GM06990 (cell line): ENCODE results near the gene NDUFB8.
A peak's percentile ranks its signal among the peaks of the same experiment; 100 is the strongest.

Experiments used
- DNase-seq: peaks from one replicate; pipeline ENCODE4 v3.0.0-alpha.2; 2011; ENCODE audit not compliant: insufficient read length; ENCODE audit errors: extremely low read depth
- H3K27me3 ChIP-seq: replicated peaks from 2 replicates; pipeline ENCODE4 v1.6.0; 2011; ENCODE audit warnings: low read length; ENCODE audit not compliant: control insufficient read depth, insufficient read depth
- H3K36me3 ChIP-seq: 2 replicates; pipeline ENCODE4 v1.5.1; 2011; ENCODE audit warnings: low read length; ENCODE audit not compliant: control insufficient read depth, insufficient read depth
- H3K4me3 ChIP-seq: replicated peaks from 2 replicates; pipeline ENCODE4 v1.5.1; 2011; ENCODE audit warnings: low read depth, mild to moderate bottlenecking, control low read depth, low read length
- CTCF ChIP-seq: IDR thresholded peaks from 2 replicates; pipeline ENCODE4 v1.5.1; 2011; ENCODE audit warnings: low read length, control low read depth, mild to moderate bottlenecking, inconsistent platforms; ENCODE audit not compliant: insufficient read depth, poor library complexity, severe bottlenecking

The NDUFB8 gene

GRCh38 chr10:100483876-100484666 lies 45.6 kb downstream of the NDUFB8 start:
- TF ChIP-seq CTCF = no peak
- Histone ChIP-seq H3K36me3 (peaks cover 8% of the 10 kb centered on the region), H3K4me3 (no peak overlapping the region), H3K27me3 (0 out of 2 replicates have a peak, but pooled peaks cover 2% of the 10 kb centered on the region)
- no peak for DNase-seq

DNA sequence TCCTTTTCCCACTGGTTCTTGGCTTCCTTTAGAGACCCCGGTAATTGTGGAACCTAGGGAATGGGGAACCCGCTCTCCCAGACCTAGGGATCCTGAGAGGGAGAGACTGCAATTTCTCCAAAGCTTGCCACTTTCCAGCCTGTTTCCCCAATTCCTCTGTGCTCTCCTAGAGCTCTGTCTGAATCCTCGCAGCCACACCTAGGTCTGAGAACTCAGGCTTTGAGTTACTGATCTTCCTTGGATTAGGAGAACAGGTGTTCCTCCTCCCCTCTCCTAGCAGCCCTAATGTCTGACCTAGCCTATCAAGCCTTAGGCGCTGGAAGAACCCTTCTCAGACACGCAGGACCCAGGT lies 46.9 kb downstream of the NDUFB8 start:
- Histone ChIP-seq H3K27me3 (0 out of 2 replicates have a peak, but pooled peaks cover 2% of the 10 kb centered on the region), H3K36me3 (peaks cover 4% of the 10 kb centered on the region; the same call in 1 of the 2 replicates), H3K4me3 (no peak overlapping the region)
- no peak for DNase-seq
- TF ChIP-seq CTCF = no peak

DNA sequence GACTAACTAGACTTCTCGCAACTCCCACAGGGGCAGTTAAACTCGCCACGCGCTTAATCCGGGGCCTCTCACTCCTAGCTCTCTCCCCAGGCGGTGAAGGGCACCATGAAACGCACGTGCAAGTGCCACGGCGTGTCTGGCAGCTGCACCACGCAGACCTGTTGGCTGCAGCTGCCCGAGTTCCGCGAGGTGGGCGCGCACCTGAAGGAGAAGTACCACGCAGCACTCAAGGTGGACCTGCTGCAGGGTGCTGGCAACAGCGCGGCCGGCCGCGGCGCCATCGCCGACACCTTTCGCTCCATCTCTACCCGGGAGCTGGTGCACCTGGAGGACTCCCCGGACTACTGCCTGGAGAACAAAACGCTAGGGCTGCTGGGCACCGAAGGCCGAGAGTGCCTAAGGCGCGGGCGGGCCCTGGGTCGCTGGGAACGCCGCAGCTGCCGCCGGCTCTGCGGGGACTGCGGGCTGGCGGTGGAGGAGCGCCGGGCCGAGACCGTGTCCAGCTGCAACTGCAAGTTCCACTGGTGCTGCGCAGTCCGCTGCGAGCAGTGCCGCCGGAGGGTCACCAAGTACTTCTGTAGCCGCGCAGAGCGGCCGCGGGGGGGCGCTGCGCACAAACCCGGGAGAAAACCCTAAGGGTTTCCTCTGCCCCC lies 47.4 kb downstream of the NDUFB8 start:
- Histone ChIP-seq H3K36me3 (no peaks in the 10 kb centered on the region; the same call in 1 of the 2 replicates), H3K27me3 (0 out of 2 replicates have a peak, but pooled peaks cover 2% of the 10 kb centered on the region), H3K4me3 (peak overlapping the region; percentile 49)
- peak; percentile 90 for TF ChIP-seq CTCF
- DNase-seq = peak; percentile 62

GRCh38 chr10:100481462-100482081 lies 48.1 kb downstream of the NDUFB8 start:
- 0 out of 2 replicates have a peak, but pooled peaks cover 2% of the 10 kb centered on the region for H3K27me3 ChIP-seq
- TF ChIP-seq CTCF = no peak

GRCh38 chr10:100480002-100480401 lies 49.7 kb downstream of the NDUFB8 start:
- Histone ChIP-seq H3K27me3 (0 out of 2 replicates have a peak, but pooled peaks cover 2% of the 10 kb centered on the region), H3K36me3 (no peaks in the 10 kb centered on the region), H3K4me3 (no peak overlapping the region)
- no peak for DNase-seq
- TF ChIP-seq CTCF = no peak

More at GRCh38 chr10:100481462-100482081, 48.1 kb downstream of the NDUFB8 start:
- H3K4me3 ChIP-seq = peak overlapping the region; percentile 49
- H3K36me3 ChIP-seq = no peaks in the 10 kb centered on the region; the same call in 1 of the 2 replicates
- DNase-seq = peak; percentile 65
